Endothelial cell of umbilical vein (primary cell): ENCODE data around the gene ARHGAP27. TPM values are rescaled to one million over a fixed set of nuclear protein-coding genes. Genes with fewer than 3 reads are reported as not detected.

Experiments
- BruUV-seq: library from RNA; stranded (reverse); fragments of 400-500 nt; replicated peaks from 2 replicates; lab custom pipeline; 2021; lab: Mats Ljungman, UMichigan
- CTCF ChIA-PET: fragments of 300-600, 350-600 bp; sonication (Branson Sonifier 250); formaldehyde crosslinking; loops from one replicate; lab custom pipeline; 2021; ENCODE audit warnings: antibody characterized with exemption, inconsistent platforms; lab: Charles Lee
- POLR2A ChIA-PET: fragments of 300-600, 350-600 bp; sonication (Branson Sonifier 250); formaldehyde crosslinking; loops from one replicate; lab custom pipeline; 2021; ENCODE audit warnings: antibody characterized with exemption, inconsistent platforms; lab: Charles Lee
- DNase-seq: peaks from one replicate; pipeline ENCODE4 v3.0.0-alpha.2; 2011; ENCODE audit warnings: low read depth, low spot score
- FAIRE-seq: peaks from 2 replicates; lab custom pipeline; 2011; peaks lifted over from hg19 to GRCh38; lab: Jason Lieb, UNC
- H2AFZ ChIP-seq: 2 replicates; pipeline ENCODE4 v1.6.0; 2012; ENCODE audit warnings: low read depth, low read length, control low read depth, inconsistent platforms
- H3K27ac ChIP-seq: 2 replicates; pipeline ENCODE4 v1.5.1; 2011; ENCODE audit warnings: low read depth, mild to moderate bottlenecking, control low read depth, low read length, moderate library complexity; ENCODE audit not compliant: insufficient read depth
- H3K27me3 ChIP-seq, 2 experiments: 2 replicates each; pipeline versions ENCODE4 v1.6.0 to v1.6.1; 2011; ENCODE audit warnings: low read length in 2 of 2, mixed read lengths in 1 of 2; ENCODE audit not compliant: control insufficient read depth in 2 of 2, insufficient read depth in 2 of 2
- H3K36me3 ChIP-seq, 2 experiments: 2 replicates in 1 of 2; 3 replicates in 1 of 2; pipeline ENCODE4 v1.5.1; 2011; ENCODE audit warnings: low read length in 2 of 2, mild to moderate bottlenecking in 1 of 2, moderate library complexity in 1 of 2; ENCODE audit not compliant: control insufficient read depth in 2 of 2, insufficient read depth in 2 of 2; ENCODE audit errors: extremely low read depth in 1 of 2
- H3K4me1 ChIP-seq: 3 replicates; pipeline ENCODE4 v1.5.1; 2011; ENCODE audit warnings: mild to moderate bottlenecking, low read length; ENCODE audit not compliant: control insufficient read depth, insufficient read depth; ENCODE audit errors: extremely low read depth
- H3K4me2 ChIP-seq: 2 replicates; pipeline ENCODE4 v1.6.1; 2011; ENCODE audit warnings: low read length, control low read depth, mixed read lengths; ENCODE audit not compliant: insufficient read depth
- H3K4me3 ChIP-seq, 3 experiments: fragments of 200-600 bp in 1 of 3; sonication (generic), shearing (Covaris generic) in 1 of 3; replicated peaks in 1 of 3; 2 replicates each; pipeline ENCODE4 v1.5.1; 2011 to 2016; ENCODE audit warnings: control low read depth in 3 of 3, low read length in 3 of 3, mild to moderate bottlenecking in 2 of 3, inconsistent platforms in 1 of 3, low read depth in 1 of 3, moderate library complexity in 1 of 3; ENCODE audit not compliant: insufficient read depth in 1 of 3
- H3K79me2 ChIP-seq: 2 replicates; pipeline ENCODE4 v1.6.0; 2012; ENCODE audit warnings: low read length, inconsistent platforms; ENCODE audit not compliant: control insufficient read depth, insufficient read depth
- H3K9ac ChIP-seq: replicated peaks from 2 replicates; pipeline ENCODE3; 2011; ENCODE audit warnings: low read length, control low read depth; ENCODE audit not compliant: insufficient read depth; ENCODE audit errors: extremely low read depth
- H3K9me1 ChIP-seq: replicated peaks from 3 replicates; pipeline ENCODE4 v1.6.0; 2011; ENCODE audit warnings: mild to moderate bottlenecking, low read length; ENCODE audit not compliant: control insufficient read depth, insufficient read depth; ENCODE audit errors: extremely low read depth
- H3K9me3 ChIP-seq: replicated peaks from 2 replicates; pipeline ENCODE4 v1.5.1; 2012; ENCODE audit warnings: low read length, inconsistent platforms; ENCODE audit not compliant: control insufficient read depth, insufficient read depth
- H4K20me1 ChIP-seq: replicated peaks from 2 replicates; pipeline ENCODE3; 2011; ENCODE audit warnings: mild to moderate bottlenecking, low read length; ENCODE audit not compliant: control insufficient read depth, insufficient read depth; ENCODE audit errors: extremely low read depth
- EZH2 ChIP-seq: IDR thresholded peaks from 2 replicates; pipeline ENCODE4 v1.6.1; 2012; ENCODE audit warnings: borderline replicate concordance, low read depth, mild to moderate bottlenecking, moderate library complexity, low read length, inconsistent platforms; ENCODE audit not compliant: severe bottlenecking
- FOS ChIP-seq: IDR thresholded peaks from 2 replicates; pipeline ENCODE4 v1.6.1; 2011; ENCODE audit warnings: mild to moderate bottlenecking, low read length, moderate library complexity, borderline replicate concordance; ENCODE audit not compliant: insufficient read depth
- GATA2 ChIP-seq: IDR thresholded peaks from 2 replicates; pipeline ENCODE4 v1.7.0; 2011; ENCODE audit warnings: low read depth, mild to moderate bottlenecking, moderate library complexity, mixed read lengths, low read length; ENCODE audit not compliant: insufficient read length, insufficient read depth
- JUN ChIP-seq: IDR thresholded peaks from 2 replicates; pipeline ENCODE4 v1.6.1; 2011; ENCODE audit warnings: borderline replicate concordance, low read depth; ENCODE audit not compliant: insufficient read length, insufficient read depth
- MYC ChIP-seq: IDR thresholded peaks from one replicate; pipeline ENCODE4 v1.6.1; 2011; ENCODE audit warnings: mild to moderate bottlenecking, low read depth, low read length
- POLR2A ChIP-seq: IDR thresholded peaks from 2 replicates; pipeline ENCODE4 v1.6.1; 2012; ENCODE audit warnings: low read depth, mild to moderate bottlenecking, control low read depth, low read length
- POLR2AphosphoS5 ChIP-seq: IDR thresholded peaks from 2 replicates; pipeline ENCODE4 v1.6.1; 2012; ENCODE audit warnings: low read depth, mild to moderate bottlenecking, control low read depth, low read length, moderate library complexity; ENCODE audit not compliant: insufficient read depth
- dilution Hi-C: fragments of 300-500 bp; cut with MboI; formaldehyde crosslinking; loops from one replicate; pipeline ENCODE4 v1.15.0; 2019; ENCODE audit warnings: low sequenced_read_pairs; ENCODE audit not compliant: extremely low pct_ligation_motif_present
- intact Hi-C: fragments of 100-400 bp; cut with micrococcal nuclease; formaldehyde crosslinking; loops from one replicate; pipeline ENCODE4 v1.10.0; 2022
- polyA plus RNA-seq, 4 experiments: library from polyadenylated mRNA; depleted of rRNA in 3 of 4; stranded (reverse) in 3 of 4; unstranded in 1 of 4; fragments of >200 nt; gene quantifications; 2 replicates each; pipeline versions ENCODE4 v1.2.1 to v1.2.3, GENCODE V29; 2011 to 2012; ENCODE audit warnings: missing spikeins in 1 of 4
- total RNA-seq: library from RNA; stranded (reverse); gene quantifications from 2 replicates; pipeline ENCODE4 v1.2.3, GENCODE V29; 2021
- TF ChIP-seq, protein P1 (sequence below), 2 donors: IDR thresholded peaks; 1 replicate in 1 of 2; 2 replicates in 1 of 2; pipeline ENCODE4 v1.5.1; 2011; ENCODE audit warnings: low read length in 2 of 2, mild to moderate bottlenecking in 2 of 2, moderate library complexity in 2 of 2, control low read depth in 1 of 2, inconsistent platforms in 1 of 2, low read depth in 1 of 2; ENCODE audit not compliant: insufficient read depth in 1 of 2; ENCODE audit errors: extremely low read depth in 1 of 2
- TF ChIP-seq, protein P2 (sequence below): IDR thresholded peaks from 2 replicates; pipeline ENCODE4 v1.6.1; 2011; ENCODE audit not compliant: insufficient read depth, insufficient read length

The ARHGAP27 gene
- total and polyA plus RNA-seq, 2 donors (not counting 3 experiments of a cell fraction or from before 2014, with no cell fraction given), result 21.0 to 47.0 TPM

DNA sequence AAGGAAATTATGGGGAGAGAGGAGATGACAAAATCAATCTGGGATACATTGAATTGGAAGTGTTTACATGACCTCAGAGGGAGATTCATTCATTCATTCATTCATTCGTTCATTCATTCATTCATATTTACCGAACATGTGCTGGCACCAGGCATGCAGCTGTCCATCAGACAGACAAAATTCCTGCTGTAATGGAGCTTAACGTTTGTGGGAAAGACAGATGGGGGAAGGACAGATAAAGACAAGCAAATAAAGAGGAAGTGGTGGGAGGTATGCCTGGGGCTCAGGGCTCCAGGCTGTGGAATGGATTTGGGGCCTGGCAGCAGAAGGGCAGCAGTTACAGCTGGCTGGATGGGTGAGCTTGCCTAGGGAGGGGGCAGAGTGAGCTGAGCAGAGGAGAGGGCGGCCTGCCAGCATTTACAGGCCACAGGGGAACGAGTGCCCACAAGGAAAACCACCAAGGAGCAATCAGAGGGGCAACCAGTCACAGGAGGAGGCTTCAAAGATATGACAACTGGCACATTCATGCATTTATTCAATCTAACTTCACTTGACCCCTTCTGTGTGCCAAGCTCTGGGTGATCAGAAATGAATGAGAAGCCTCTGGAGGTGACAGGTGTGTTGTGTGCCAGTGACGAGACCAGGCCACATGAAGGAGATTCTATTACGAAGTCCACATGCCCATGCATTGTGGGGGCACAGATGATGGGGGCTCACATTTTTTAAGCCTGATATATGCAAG lies 48.5 kb downstream of the ARHGAP27 start:
- intact Hi-C loops, result no loop called here
- no TSS peak for BruUV-seq
- Histone ChIP-seq H3K9ac (no peak overlapping the region), H3K27me3 (peaks cover 0 to 5% of the 10 kb centered on the region in 2 experiments), H3K36me3 (no peaks in the 10 kb centered on the region), H3K79me2 (no peaks in the 10 kb centered on the region), H3K4me3 (no peak overlapping the region), H2AFZ (no peak overlapping the region), H3K9me3 (no peaks in the 10 kb centered on the region), H3K9me1 (no peaks in the 10 kb centered on the region), H3K27ac (no peak overlapping the region), H3K4me2 (no peak overlapping the region), H3K4me1 (no peaks in the 10 kb centered on the region), H4K20me1 (no peaks in the 10 kb centered on the region)
- POLR2A ChIA-PET, result interaction anchor here (0.7 to 1.8 kb wide), 2 partner anchors 66 to 107 kb away, joined by 5 to 7 read pairs; no protein-coding TSS in a partner anchor
- dilution Hi-C loops, result no loop called here
- CTCF ChIA-PET, result interaction anchor here (0.5 to 12.8 kb wide), 18 partner anchors 10 to 249 kb away, joined by 3 to 283 read pairs (median 8); partner anchors contain the start of genes ACBD4, FMNL1 and MAP3K14
- TF ChIP-seq GATA2 (no peak), FOS (no peak), MYC (no peak), POLR2A (no peak), EZH2 (no peak), POLR2AphosphoS5 (no peak), JUN (no peak)
- TF ChIP-seq, protein P1, sequence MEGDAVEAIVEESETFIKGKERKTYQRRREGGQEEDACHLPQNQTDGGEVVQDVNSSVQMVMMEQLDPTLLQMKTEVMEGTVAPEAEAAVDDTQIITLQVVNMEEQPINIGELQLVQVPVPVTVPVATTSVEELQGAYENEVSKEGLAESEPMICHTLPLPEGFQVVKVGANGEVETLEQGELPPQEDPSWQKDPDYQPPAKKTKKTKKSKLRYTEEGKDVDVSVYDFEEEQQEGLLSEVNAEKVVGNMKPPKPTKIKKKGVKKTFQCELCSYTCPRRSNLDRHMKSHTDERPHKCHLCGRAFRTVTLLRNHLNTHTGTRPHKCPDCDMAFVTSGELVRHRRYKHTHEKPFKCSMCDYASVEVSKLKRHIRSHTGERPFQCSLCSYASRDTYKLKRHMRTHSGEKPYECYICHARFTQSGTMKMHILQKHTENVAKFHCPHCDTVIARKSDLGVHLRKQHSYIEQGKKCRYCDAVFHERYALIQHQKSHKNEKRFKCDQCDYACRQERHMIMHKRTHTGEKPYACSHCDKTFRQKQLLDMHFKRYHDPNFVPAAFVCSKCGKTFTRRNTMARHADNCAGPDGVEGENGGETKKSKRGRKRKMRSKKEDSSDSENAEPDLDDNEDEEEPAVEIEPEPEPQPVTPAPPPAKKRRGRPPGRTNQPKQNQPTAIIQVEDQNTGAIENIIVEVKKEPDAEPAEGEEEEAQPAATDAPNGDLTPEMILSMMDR (IDR thresholded peaks at IDR 0.05; ENCODE audit: extremely low read depth in 1 of 2, insufficient read depth in 1 of 2, low read depth in 1 of 2, low read length in 2 of 2), result no peak
- TF ChIP-seq, protein P2, sequence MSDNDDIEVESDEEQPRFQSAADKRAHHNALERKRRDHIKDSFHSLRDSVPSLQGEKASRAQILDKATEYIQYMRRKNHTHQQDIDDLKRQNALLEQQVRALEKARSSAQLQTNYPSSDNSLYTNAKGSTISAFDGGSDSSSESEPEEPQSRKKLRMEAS, result no peak
- no peak for FAIRE-seq
- no peak for DNase-seq
